SU-DHL-6 (cell line): ENCODE data around the gene COL25A1.

Experiments used
- CTCF ChIP-seq: fragments of 200-600 bp; sonication (generic); IDR thresholded peaks from one replicate; pipeline ENCODE4 v1.5.1; 2017; ENCODE audit warnings: antibody characterized with exemption, mild to moderate bottlenecking, low read length, moderate library complexity; ENCODE audit not compliant: insufficient read depth, poor library complexity, severe bottlenecking
- EZH2phosphoT487 ChIP-seq: fragments of 200-600 bp; sonication (generic), shearing (Covaris generic); conservative IDR thresholded peaks from 2 replicates; pipeline ENCODE4 v1.6.1; 2018; ENCODE audit warnings: mild to moderate bottlenecking, antibody characterized with exemption, low read length, moderate library complexity, mixed read lengths

DNA sequence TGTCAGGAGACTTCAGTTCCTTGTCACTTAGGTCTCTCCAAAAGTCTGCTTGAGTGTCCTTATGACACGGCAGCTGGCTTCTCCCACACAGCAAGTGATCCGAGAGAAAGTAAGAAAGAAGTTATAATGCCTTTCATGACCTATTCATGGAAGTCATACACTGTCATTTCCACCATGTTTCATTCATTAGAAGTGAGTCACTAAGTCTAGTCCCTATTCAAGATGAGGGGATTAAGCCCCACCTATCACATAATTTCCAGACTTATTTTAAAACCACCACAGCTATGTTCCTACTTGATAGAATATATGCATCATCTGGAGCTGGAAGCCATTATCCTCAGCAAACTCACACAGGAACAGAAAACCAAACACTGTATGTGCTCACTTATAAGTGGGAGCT, 25.2 kb upstream of the COL25A1 start:
- TF ChIP-seq CTCF (no peak), EZH2phosphoT487 (no peak)
